ENCODE data around the gene CARD11. TPM values are rescaled to one million over a fixed set of nuclear protein-coding genes. Genes with fewer than 3 reads are reported as not detected.

CARD11 gene
- total RNA-seq, 1 experiment from 2014 or later: 0.82 TPM

DNA sequence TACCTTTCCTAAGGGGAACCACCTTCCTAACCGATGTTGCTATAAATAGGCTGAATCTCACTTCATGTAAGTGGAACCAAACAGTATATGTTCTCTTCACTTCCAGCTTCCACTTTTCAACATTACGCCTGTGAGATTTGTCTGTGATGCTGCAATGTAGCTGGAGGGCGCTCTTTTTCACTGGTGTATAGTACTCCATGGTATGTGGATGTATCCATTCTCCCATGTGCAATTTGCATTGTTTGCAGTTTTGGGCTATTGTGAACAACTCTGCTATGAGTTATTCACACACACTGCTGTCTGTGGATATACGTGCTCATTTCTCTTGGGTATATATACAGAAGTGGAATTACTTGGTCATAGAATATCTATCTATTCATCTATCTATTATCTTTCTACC is 123.6 kb downstream of the CARD11 start:
- Histone ChIP-seq H3K4me3 (ENCODE audit: low read depth in 2 of 2, low read length in 2 of 2) (no peak overlapping the region), H3K9me3 (ENCODE audit: control insufficient read depth, insufficient read depth, low read depth, low read length) (no peaks in the 10 kb centered on the region), H3K27ac (ENCODE audit: low read length) (no peak overlapping the region), H3K27me3 (ENCODE audit: control insufficient read depth, insufficient read depth, low read length) (peaks cover 7% of the 10 kb centered on the region; the same call in 1 of the 2 replicates), H3K36me3 (ENCODE audit: control insufficient read depth, insufficient read depth, low read length) (no peaks in the 10 kb centered on the region), H3K4me1 (ENCODE audit: control insufficient read depth, insufficient read depth, low read length) (peaks cover 14% of the 10 kb centered on the region)
- in situ Hi-C loops (cut with HindIII; ENCODE audit: low pct_unique_long_range_greater_than_20kb, low sequenced_read_pairs): no loop called here
- intact Hi-C loops (cut with micrococcal nuclease; ENCODE audit: unreplicated experiment): no loop called here
- no TSS peak for BruUV-seq (replicated peaks)
- no peak for DNase-seq (ENCODE audit: low read depth, low spot score)
- TF ChIP-seq TCF7L2 (IDR thresholded peaks at IDR 0.05; ENCODE audit: low read depth, low read length) (no peak), POLR2AphosphoS5 (IDR thresholded peaks at IDR 0.05; ENCODE audit: low read depth, low read length) (no peak), SIN3A (IDR thresholded peaks at IDR 0.05; ENCODE audit: borderline replicate concordance, insufficient read depth, low read depth, low read length) (no peak)
- TF ChIP-seq, protein P1, sequence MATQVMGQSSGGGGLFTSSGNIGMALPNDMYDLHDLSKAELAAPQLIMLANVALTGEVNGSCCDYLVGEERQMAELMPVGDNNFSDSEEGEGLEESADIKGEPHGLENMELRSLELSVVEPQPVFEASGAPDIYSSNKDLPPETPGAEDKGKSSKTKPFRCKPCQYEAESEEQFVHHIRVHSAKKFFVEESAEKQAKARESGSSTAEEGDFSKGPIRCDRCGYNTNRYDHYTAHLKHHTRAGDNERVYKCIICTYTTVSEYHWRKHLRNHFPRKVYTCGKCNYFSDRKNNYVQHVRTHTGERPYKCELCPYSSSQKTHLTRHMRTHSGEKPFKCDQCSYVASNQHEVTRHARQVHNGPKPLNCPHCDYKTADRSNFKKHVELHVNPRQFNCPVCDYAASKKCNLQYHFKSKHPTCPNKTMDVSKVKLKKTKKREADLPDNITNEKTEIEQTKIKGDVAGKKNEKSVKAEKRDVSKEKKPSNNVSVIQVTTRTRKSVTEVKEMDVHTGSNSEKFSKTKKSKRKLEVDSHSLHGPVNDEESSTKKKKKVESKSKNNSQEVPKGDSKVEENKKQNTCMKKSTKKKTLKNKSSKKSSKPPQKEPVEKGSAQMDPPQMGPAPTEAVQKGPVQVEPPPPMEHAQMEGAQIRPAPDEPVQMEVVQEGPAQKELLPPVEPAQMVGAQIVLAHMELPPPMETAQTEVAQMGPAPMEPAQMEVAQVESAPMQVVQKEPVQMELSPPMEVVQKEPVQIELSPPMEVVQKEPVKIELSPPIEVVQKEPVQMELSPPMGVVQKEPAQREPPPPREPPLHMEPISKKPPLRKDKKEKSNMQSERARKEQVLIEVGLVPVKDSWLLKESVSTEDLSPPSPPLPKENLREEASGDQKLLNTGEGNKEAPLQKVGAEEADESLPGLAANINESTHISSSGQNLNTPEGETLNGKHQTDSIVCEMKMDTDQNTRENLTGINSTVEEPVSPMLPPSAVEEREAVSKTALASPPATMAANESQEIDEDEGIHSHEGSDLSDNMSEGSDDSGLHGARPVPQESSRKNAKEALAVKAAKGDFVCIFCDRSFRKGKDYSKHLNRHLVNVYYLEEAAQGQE (IDR thresholded peaks at IDR 0.05; ENCODE audit: insufficient read depth in 1 of 2, low read depth in 2 of 2, low read length in 1 of 2): no peak
- TF ChIP-seq, protein P2, sequence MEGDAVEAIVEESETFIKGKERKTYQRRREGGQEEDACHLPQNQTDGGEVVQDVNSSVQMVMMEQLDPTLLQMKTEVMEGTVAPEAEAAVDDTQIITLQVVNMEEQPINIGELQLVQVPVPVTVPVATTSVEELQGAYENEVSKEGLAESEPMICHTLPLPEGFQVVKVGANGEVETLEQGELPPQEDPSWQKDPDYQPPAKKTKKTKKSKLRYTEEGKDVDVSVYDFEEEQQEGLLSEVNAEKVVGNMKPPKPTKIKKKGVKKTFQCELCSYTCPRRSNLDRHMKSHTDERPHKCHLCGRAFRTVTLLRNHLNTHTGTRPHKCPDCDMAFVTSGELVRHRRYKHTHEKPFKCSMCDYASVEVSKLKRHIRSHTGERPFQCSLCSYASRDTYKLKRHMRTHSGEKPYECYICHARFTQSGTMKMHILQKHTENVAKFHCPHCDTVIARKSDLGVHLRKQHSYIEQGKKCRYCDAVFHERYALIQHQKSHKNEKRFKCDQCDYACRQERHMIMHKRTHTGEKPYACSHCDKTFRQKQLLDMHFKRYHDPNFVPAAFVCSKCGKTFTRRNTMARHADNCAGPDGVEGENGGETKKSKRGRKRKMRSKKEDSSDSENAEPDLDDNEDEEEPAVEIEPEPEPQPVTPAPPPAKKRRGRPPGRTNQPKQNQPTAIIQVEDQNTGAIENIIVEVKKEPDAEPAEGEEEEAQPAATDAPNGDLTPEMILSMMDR (IDR thresholded peaks at IDR 0.05): no peak
- no peak for ATAC-seq
- CTCF ChIA-PET: no interaction called here
- POLR2A ChIA-PET: no interaction called here

DNA sequence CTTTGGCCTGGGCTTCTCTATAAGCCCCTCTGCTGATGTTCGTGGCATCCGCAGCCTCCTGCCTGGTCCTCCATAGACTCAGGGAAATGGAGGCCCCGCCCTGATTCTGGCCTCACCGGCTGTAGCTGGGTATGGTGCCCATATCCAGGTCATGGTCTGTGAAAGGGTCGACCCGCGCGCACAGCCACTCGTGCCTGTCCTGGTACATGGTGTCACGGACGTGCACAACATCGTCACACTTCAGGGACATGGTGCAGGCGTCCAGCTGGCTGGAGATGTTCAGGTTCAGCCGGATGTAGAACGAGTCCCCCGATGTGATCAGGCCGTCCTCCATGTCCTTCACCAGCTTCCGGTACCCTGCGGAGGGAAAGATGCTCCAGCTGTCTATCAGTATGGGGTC is 124.4 kb downstream of the CARD11 start:
- Histone ChIP-seq H3K4me3 (ENCODE audit: low read depth in 2 of 2, low read length in 2 of 2) (no peak overlapping the region), H3K36me3 (ENCODE audit: control insufficient read depth, insufficient read depth, low read length) (no peaks in the 10 kb centered on the region), H3K9me3 (ENCODE audit: control insufficient read depth, insufficient read depth, low read depth, low read length) (no peaks in the 10 kb centered on the region), H3K27ac (ENCODE audit: low read length) (no peak overlapping the region), H3K4me1 (ENCODE audit: control insufficient read depth, insufficient read depth, low read length) (peaks cover 14% of the 10 kb centered on the region), H3K27me3 (ENCODE audit: control insufficient read depth, insufficient read depth, low read length) (peaks cover 7% of the 10 kb centered on the region; the same call in 1 of the 2 replicates)
- TF ChIP-seq SIN3A (IDR thresholded peaks at IDR 0.05; ENCODE audit: borderline replicate concordance, insufficient read depth, low read depth, low read length): no peak
- TF ChIP-seq TCF7L2 (IDR thresholded peaks at IDR 0.05; ENCODE audit: low read depth, low read length): no peak
- TF ChIP-seq, protein P1 (IDR thresholded peaks at IDR 0.05; ENCODE audit: insufficient read depth in 1 of 2, low read depth in 2 of 2, low read length in 1 of 2): no peak
- TF ChIP-seq POLR2AphosphoS5 (IDR thresholded peaks at IDR 0.05; ENCODE audit: low read depth, low read length): no peak
- TF ChIP-seq, protein P2 (IDR thresholded peaks at IDR 0.05): no peak
- intact Hi-C loops (cut with micrococcal nuclease; ENCODE audit: unreplicated experiment): no loop called here
- ChIA-PET POLR2A (no interaction called here), CTCF (no interaction called here)
- in situ Hi-C loops (cut with HindIII; ENCODE audit: low pct_unique_long_range_greater_than_20kb, low sequenced_read_pairs): no loop called here
- DNase-seq (ENCODE audit: low read depth, low spot score) (no peak), ATAC-seq (no peak)
- BruUV-seq (replicated peaks): no TSS peak
